IgD-negative memory B cell (primary cell): ENCODE measurements around the gene EFTUD2. TPM values are rescaled to one million over a fixed set of nuclear protein-coding genes. Genes with fewer than 3 reads are reported as not detected.
A peak's percentile ranks its signal among the peaks of the same experiment; 100 is the strongest.

Experiments
- H3K27ac Mint-ChIP-seq, 3 donors: one replicate each; pipeline ENCODE4 v1.8.0; 2020 to 2022; ENCODE audit warnings: mild to moderate bottlenecking in 3 of 3, mixed read lengths in 3 of 3, moderate library complexity in 1 of 3
- H3K27me3 Mint-ChIP-seq: one replicate; pipeline ENCODE4 v1.8.0; 2021; ENCODE audit warnings: mixed read lengths
- H3K36me3 Mint-ChIP-seq: one replicate; pipeline ENCODE4 v1.8.0; 2020; ENCODE audit warnings: mild to moderate bottlenecking, mixed read lengths
- H3K4me1 Mint-ChIP-seq, 3 donors: one replicate each; pipeline ENCODE4 v1.8.0; 2020 to 2022; ENCODE audit warnings: mixed read lengths in 3 of 3, mild to moderate bottlenecking in 1 of 3
- H3K4me3 Mint-ChIP-seq, 4 donors: one replicate each; pipeline ENCODE4 v1.8.0; 2020 to 2022; ENCODE audit warnings: mild to moderate bottlenecking in 4 of 4, mixed read lengths in 4 of 4, moderate library complexity in 3 of 4
- H3K9me3 Mint-ChIP-seq, 3 donors: one replicate each; pipeline ENCODE4 v1.8.0; 2020 to 2021; ENCODE audit warnings: mixed read lengths in 3 of 3, mild to moderate bottlenecking in 1 of 3
- polyA plus RNA-seq: library from polyadenylated mRNA; unstranded; fragments of 300-500 nt; fragmentation: Illumina TruSeq; gene quantifications from one replicate; pipeline ENCODE4 v1.2.3, GENCODE V29; 2021

Gene EFTUD2
- polyA plus RNA-seq, 1 donor from 2014 or later: 67.1 TPM

DNA sequence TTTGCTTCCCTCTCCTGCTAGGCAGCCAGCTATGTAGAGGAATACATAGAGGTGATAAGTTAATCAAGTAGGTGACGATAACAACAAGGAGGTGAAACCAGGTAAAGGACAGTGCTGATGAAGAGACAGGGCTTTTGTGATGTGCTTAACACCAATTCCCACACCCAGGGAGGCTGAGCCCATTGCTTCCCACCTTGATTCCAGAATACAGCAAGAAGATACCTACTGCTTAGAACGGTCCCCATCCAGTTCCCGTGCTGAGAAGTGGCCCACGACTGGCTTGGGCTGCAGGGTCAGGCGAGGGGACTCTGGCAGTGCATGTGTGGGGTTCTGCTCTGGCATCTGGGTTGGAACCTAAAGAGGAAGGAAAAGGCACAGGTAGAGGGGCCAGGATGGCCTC lies 32.1 kb upstream of the EFTUD2 start:
- H3K4me1 Mint-ChIP-seq: no peaks in the 10 kb centered on the region
- no peaks in the 10 kb centered on the region for H3K36me3 Mint-ChIP-seq
- no peak overlapping the region for H3K4me3 Mint-ChIP-seq
- peak overlapping the region in 1 of 3 donors; percentile 50 for H3K27ac Mint-ChIP-seq
- no peaks in the 10 kb centered on the region for H3K27me3 Mint-ChIP-seq
- H3K9me3 Mint-ChIP-seq: no peaks in the 10 kb centered on the region

DNA sequence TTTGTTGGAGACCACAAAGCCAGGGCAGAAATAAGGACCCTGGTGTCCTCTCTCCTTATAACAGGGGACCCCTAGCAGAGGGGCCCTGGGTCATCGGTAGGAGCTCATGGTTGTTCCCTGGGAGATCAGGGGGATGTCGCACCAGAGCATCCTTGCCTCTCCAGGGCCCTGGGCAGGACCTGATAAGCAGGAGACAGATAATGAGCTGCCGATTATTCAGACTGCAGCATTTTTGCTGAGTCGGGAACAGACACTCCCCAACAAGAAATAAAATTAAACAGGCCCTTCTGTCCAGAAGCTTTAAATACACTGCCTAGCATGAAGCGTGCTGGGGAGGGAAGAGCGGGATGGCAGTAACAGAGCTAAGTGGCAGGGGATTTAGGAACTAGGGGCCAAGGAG lies 31.4 kb upstream of the EFTUD2 start:
- no peaks in the 10 kb centered on the region for H3K9me3 Mint-ChIP-seq
- no peaks in the 10 kb centered on the region for H3K36me3 Mint-ChIP-seq
- no peak overlapping the region for H3K4me3 Mint-ChIP-seq
- no peaks in the 10 kb centered on the region for H3K27me3 Mint-ChIP-seq
- H3K27ac Mint-ChIP-seq: no peak overlapping the region
- no peaks in the 10 kb centered on the region for H3K4me1 Mint-ChIP-seq

DNA sequence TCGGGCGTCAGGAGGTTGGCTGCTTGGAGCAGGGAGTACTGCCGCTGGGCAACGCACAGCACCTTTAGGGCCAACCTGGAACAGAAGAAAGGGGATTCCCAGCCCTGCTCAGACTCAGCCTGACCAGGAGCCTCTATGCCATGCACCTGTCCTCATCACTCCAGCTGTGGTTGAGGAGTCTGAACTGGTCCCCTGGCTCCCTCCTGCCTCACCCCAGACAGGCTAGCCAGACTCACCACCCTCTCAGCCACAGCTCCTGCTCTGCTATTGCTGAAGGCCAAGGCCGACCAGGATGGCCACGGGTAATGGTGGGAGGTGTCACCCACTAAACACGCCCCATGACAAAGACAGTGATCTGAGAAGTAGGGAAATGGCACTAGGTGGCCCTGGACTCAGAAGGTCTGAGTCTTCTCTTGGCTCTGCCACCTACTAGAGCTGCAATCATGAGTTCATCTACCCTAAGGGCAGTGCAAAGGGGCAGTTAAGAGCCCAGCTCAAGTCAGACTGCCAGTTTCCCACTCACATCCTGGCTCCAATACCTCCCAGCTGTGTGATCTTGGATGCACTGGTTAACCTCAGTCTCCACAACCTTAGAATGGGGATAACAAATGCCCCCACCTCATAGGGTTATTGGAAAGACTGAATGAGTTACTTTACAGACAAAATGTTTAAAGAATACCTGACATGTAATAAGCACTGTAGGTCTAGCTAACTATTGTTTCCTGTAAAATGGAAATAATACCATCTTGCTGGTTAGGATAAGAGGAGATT lies 29.9 kb upstream of the EFTUD2 start:
- Mint-ChIP-seq H3K4me3 (no peak overlapping the region), H3K27ac (no peak overlapping the region), H3K27me3 (no peaks in the 10 kb centered on the region), H3K9me3 (no peaks in the 10 kb centered on the region), H3K36me3 (no peaks in the 10 kb centered on the region), H3K4me1 (no peaks in the 10 kb centered on the region)

DNA sequence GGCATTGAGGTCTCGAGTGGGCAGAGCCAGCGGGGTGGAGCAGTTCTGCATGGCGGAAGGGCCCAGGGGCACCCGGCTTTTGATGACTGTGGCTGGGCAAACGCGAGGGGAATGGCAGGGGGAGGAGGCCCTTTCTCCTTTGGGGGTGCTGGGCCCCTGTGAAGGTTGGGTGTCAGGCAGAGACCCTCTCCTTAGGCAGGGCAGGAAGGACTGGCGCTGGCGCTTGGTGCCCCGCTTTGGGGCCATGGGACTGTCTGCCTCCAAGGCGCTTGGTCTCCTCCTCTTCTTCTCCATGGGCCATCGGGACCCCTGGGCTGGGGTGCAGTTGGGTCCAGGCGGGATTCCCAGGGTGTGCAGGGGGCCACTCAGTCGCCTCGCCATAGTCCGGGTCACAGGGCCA lies 28.9 kb upstream of the EFTUD2 start:
- no peaks in the 10 kb centered on the region for H3K4me1 Mint-ChIP-seq
- no peak overlapping the region for H3K4me3 Mint-ChIP-seq
- H3K36me3 Mint-ChIP-seq: no peaks in the 10 kb centered on the region
- no peaks in the 10 kb centered on the region for H3K9me3 Mint-ChIP-seq
- peaks cover 1% of the 10 kb centered on the region for H3K27me3 Mint-ChIP-seq
- H3K27ac Mint-ChIP-seq: no peak overlapping the region

DNA sequence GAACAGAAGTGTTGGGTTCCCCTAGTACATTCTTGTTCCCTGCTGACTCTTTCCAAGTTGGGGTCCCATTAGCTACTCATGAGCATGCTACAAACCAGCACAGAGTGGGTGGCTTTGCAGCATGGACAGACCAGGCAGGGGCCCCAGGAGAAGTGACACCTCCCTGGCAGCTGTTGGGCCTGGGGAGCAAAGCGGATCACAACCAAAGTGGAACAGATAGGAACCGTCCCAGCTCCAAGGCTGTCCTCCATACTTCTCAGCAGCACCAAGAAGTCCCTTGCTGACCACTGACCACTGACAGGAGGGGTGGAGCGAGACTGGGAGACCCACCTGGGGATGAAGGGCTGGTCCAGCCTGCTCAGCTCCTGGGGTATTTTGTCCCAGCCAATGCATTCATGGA lies 28.5 kb upstream of the EFTUD2 start:
- Mint-ChIP-seq H3K36me3 (no peaks in the 10 kb centered on the region), H3K4me1 (no peaks in the 10 kb centered on the region), H3K27me3 (peaks cover 2% of the 10 kb centered on the region), H3K9me3 (no peaks in the 10 kb centered on the region), H3K4me3 (no peak overlapping the region), H3K27ac (no peak overlapping the region)

DNA sequence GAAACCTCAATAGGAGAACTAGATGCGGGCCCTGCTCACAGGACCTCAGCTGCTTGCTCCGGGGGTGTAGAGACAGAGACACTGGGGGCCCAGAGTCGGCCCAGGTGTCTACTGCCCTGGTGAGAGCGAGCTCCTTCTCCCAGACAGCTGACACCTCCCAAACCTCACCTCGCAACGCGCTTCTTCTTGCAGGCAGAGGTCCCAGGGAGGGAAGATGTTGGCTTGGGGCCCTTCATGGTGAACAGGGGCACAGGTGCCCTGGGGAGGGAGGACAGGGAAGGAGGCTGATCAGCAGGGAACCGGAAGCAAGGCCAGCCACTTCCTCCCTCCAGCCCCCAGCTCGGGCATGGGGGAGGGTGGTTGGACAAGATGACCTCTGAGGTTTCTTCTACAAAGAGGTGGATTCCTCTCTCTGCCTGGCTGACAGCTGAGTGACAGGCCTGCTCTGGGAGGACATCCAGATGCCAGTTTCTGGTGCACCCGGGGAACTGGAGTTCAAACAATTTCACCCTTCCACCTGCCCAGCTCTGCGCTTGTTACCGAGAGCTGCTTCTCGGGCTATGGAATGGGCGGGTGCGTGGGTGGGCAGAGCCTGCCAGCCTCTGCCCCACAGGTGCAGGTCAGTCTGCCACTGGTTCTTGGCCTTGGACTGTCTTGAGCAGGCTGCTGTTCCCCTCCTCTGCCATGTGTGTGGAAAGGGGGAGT lies 27.7 kb upstream of the EFTUD2 start:
- Mint-ChIP-seq H3K4me3 (no peak overlapping the region), H3K27ac (no peak overlapping the region), H3K36me3 (no peaks in the 10 kb centered on the region), H3K27me3 (peaks cover 3% of the 10 kb centered on the region), H3K4me1 (no peaks in the 10 kb centered on the region), H3K9me3 (no peaks in the 10 kb centered on the region)

DNA sequence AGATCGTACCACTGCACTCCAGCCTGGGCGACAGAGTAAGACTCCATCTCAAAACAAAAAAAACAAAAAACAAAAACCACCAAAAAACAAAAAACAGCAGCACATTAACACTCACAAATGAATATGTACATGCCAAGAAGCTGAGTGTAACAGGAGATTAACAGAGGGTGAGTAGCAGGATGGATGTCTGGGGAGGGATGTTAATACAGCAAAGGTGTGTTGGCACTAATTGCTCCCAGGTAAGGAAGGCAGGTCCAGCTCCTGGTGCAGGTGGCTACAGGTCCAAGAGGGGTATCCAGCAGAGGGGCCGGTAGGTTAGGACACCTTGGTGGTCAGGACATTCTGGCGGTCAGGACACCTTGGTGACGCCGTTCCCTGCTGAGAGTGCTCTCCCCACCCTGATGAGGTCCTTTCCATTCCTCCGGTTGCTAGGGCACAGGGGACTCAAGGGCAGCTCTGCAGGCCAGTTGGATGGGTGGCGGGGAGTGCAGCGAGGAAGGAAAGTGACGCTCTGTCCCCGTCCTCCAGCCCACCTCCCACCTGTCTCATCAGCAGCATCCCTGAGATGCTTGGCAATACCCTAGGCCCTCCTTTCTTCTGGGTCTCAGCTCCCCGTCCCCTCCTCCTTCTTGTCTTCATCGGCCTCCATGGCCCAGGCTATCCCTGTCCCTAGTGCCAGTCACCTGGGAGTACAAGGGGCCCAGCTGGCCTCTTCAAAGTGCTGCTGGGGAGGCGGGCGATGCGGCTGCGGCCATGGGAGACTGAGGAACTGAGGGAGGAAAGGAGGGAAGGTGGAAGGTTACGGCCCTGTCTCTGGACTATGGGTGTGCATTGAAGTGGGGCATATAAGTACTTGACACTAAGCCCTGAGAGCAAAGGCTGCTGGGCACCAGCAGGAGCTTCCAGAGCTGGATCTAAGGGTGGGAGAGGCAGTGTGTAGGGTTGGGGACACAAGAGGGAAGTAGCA lies 26.8 kb upstream of the EFTUD2 start:
- H3K4me1 Mint-ChIP-seq: no peaks in the 10 kb centered on the region
- no peak overlapping the region for H3K4me3 Mint-ChIP-seq
- H3K36me3 Mint-ChIP-seq: no peaks in the 10 kb centered on the region
- H3K9me3 Mint-ChIP-seq: no peaks in the 10 kb centered on the region
- H3K27me3 Mint-ChIP-seq: peaks cover 8% of the 10 kb centered on the region
- no peak overlapping the region for H3K27ac Mint-ChIP-seq

DNA sequence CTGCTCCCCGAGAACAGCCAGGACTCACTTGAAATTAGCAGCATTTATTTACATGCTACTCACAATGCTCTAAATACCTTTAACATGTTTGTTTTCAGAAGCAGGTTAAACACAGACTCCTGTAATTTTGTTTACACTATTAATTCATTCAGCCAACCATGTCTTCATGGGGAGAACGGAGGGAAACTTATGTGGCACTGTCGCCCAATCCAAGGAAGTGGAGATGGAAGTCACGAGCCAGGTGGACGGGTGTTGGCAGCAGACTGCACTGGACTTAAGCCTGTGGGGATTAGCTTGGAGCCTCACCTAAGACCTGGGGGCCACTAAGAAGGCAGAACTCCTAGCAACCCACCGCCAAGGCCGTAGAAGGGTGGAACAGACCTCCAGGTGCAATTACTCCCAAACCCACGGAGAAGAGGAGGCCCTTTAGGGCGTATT lies 24.9 kb upstream of the EFTUD2 start:
- Mint-ChIP-seq H3K27ac (no peak overlapping the region), H3K27me3 (peaks cover 10% of the 10 kb centered on the region), H3K36me3 (no peaks in the 10 kb centered on the region), H3K4me3 (no peak overlapping the region), H3K9me3 (no peaks in the 10 kb centered on the region), H3K4me1 (peaks cover 6 to 11% (median 9%) of the 10 kb centered on the region in 3 donors)

DNA sequence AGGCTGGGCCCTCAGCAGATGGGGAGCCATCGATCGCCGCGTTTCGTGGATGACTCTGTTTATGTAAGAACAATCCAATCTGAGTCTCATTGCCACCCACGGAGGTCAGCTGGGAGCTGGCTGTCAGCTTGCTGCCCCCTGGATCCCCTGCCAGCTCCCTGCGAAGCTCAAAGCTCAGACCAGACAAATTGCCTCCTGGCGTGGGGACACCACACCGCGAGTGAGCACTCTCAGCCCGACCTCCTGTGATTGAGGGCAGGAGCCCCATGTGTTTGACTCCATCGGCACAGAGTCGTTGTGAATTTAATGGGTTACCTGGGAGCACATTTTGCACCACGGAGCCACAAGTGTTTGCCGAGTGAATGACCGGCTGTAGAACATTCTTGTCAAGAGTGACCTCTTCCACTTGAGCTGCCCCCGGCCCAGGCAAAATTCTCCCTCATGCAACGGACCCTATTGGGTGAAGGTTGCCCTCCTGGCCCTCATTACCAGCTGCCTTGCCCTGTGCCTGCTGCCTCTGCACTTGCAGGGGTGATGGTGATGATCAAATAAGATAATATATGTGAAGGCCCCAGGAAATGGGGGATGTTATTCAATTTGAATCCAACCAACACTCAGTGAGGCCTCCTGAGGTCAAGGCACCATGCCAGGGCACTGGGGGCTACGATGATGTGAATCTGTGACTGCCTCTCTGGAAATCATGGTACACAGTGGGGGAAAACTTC lies 23.7 kb upstream of the EFTUD2 start:
- H3K4me1 Mint-ChIP-seq: peaks cover 6 to 11% (median 9%) of the 10 kb centered on the region in 3 donors
- H3K9me3 Mint-ChIP-seq: no peaks in the 10 kb centered on the region

DNA sequence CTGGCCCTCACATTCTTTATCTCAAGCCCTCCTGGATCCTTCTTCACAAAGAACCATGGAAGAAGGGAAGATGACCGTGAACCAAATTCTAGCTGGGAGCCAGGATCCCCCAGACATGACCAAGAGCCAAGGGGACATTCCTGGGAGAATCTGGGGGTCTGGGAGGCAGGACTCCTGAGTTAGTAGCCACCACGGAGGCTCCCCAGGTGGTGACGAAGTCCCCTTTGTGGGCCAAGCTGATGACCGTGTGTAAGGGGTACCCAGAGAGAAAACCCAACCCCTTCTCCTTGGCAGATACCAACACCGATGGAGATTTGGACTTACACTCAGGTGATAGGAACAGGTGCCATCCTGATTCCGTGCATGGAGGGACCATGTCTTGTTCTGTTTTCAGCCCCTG lies 22.9 kb upstream of the EFTUD2 start:
- Mint-ChIP-seq H3K4me1 (peaks cover 6 to 11% (median 9%) of the 10 kb centered on the region in 3 donors), H3K27me3 (peaks cover 10% of the 10 kb centered on the region), H3K9me3 (no peaks in the 10 kb centered on the region), H3K36me3 (no peaks in the 10 kb centered on the region), H3K27ac (peak overlapping the region in 1 of 3 donors; percentile 43), H3K4me3 (no peak overlapping the region)

More for the DNA sequence above, 23.7 kb upstream of the EFTUD2 start:
- peaks cover 10% of the 10 kb centered on the region for H3K27me3 Mint-ChIP-seq
- no peak overlapping the region for H3K27ac Mint-ChIP-seq
- H3K4me3 Mint-ChIP-seq: no peak overlapping the region
- no peaks in the 10 kb centered on the region for H3K36me3 Mint-ChIP-seq

DNA sequence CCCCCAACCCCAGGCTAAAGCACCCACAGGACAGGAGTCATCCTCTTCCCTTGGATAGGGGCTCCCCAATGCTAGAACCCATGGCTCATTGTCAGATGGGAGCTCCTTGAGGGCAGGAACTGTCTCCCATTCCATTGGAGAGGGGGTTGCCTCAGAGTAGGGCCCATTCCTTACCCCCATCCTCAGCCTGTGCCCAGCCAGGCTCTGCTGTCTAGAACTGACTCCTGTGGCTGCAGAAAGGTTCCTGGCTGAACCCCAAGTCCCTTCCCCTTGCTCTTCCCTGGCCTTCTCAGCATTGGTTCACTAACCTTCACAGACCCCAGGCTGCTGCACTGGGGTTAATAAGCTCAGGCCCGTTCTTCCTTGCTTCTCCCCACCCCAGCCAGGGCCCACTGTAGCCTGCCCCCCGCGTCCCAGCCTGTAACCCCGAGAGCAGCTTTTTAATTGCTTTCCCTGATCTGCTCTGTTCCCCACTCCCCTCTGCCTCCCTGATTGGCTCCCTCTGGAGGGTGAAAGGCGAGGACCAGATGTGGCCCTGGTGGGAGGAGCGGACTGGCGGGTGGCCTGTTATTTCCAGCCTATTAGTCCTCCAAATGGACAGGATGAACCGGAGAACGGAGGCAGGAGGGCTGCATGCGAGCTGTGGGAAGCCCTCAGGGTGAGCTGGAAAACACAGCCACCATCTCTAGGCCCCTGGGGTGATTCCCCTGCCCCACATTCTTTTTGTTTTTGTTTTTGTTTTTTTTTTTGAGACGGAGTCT lies 22.1 kb upstream of the EFTUD2 start:
- H3K9me3 Mint-ChIP-seq: no peaks in the 10 kb centered on the region
- no peaks in the 10 kb centered on the region for H3K36me3 Mint-ChIP-seq
- peak overlapping the region in 1 of 4 donors; percentile 86 for H3K4me3 Mint-ChIP-seq
- H3K4me1 Mint-ChIP-seq: peaks cover 6 to 11% (median 9%) of the 10 kb centered on the region in 3 donors
- peak overlapping the region in 1 of 3 donors; percentile 33 for H3K27ac Mint-ChIP-seq
- peaks cover 10% of the 10 kb centered on the region for H3K27me3 Mint-ChIP-seq

DNA sequence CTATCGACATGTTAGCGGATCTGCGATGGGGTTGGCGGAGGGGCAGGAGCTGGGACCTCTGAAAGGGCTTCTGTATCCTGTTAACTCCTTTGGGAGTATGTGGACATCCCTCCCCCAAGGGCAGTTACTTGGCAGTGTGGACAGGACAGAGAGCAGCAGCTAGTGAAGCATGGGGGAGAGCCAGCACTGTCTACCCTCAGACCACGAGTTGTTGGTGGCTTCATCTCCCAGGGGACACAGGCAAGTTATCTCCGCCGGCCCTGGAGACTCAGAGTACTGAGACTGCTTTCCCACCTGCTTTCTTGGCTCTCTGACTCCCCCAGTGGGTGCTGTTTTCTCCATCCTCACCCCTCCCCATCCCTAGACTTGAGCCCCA lies 21.3 kb upstream of the EFTUD2 start:
- no peaks in the 10 kb centered on the region for H3K9me3 Mint-ChIP-seq
- H3K36me3 Mint-ChIP-seq: no peaks in the 10 kb centered on the region
- H3K27ac Mint-ChIP-seq: no peak overlapping the region
- H3K4me3 Mint-ChIP-seq: peak overlapping the region in 1 of 4 donors; percentile 86
- peaks cover 6 to 11% (median 9%) of the 10 kb centered on the region in 3 donors for H3K4me1 Mint-ChIP-seq
- peaks cover 10% of the 10 kb centered on the region for H3K27me3 Mint-ChIP-seq

DNA sequence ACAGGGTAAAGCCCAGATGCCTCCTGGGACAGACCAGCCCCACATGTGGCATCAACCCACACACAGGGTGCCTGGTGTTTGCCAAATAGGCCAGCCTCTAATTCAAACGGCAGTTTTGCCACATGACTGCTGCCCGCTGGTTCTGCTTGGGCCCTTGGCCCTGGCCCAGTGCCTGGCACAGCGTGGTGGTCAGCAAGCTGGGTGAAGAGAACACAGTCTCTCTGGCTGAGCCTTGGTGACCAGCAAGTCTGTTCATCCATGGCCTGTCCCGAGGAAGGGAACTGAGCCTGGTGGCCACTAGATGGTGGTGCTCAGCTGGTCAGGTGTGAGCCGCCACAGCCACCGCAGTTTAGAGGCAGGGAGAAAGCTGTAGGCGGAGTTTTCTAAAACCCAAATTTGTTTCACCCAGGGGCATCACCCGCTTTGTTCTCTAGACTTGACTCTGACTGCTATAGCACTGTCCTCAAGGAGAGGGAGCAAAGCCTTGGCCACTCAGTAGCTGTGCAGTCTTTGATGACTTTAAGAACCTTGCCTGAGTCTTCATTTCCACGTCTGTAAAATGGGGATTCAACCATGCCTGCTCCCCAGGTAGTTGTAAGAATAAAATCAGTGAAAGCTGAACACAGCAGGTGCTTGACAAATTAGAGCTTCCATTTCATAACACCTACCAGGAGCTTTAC lies 20.8 kb upstream of the EFTUD2 start:
- H3K36me3 Mint-ChIP-seq: no peaks in the 10 kb centered on the region
- peaks cover 10% of the 10 kb centered on the region for H3K27me3 Mint-ChIP-seq
- no peaks in the 10 kb centered on the region for H3K9me3 Mint-ChIP-seq
- H3K4me3 Mint-ChIP-seq: peak overlapping the region in 1 of 4 donors; percentile 86
- peaks cover 6 to 11% (median 9%) of the 10 kb centered on the region in 3 donors for H3K4me1 Mint-ChIP-seq
- peak overlapping the region in 1 of 3 donors; percentile 80 for H3K27ac Mint-ChIP-seq
